Spleen (tissue), 11 donors: ENCODE results near the gene NDUFA13. TPM values are rescaled to one million over a fixed set of nuclear protein-coding genes. Genes with fewer than 3 reads are reported as not detected.

Experiments
- DNase-seq: peaks from one replicate; pipeline ENCODE4 v3.0.0-alpha.2; 2020
- H3K27ac ChIP-seq, 8 donors: fragments of 200-600 bp; sonication (generic) in 7 of 8; 1 replicate in 4 of 8; 2 replicates in 4 of 8; pipeline versions ENCODE4 v1.5.0 to v1.8.0; 2016 to 2021; ENCODE audit warnings: inconsistent platforms in 4 of 8, mild to moderate bottlenecking in 4 of 8, moderate library complexity in 1 of 8
- H3K27me3 ChIP-seq, 7 donors: fragments of 200-600 bp; sonication (generic) in 6 of 7; replicated peaks in 1 of 7; 1 replicate in 4 of 7; 2 replicates in 3 of 7; pipeline versions ENCODE4 v1.5.0 to v1.8.0; 2016 to 2021; ENCODE audit warnings: inconsistent platforms in 3 of 7, mild to moderate bottlenecking in 1 of 7
- H3K36me3 ChIP-seq, 6 donors: fragments of 200-600 bp; sonication (generic) in 5 of 6; 1 replicate in 4 of 6; 2 replicates in 2 of 6; pipeline versions ENCODE4 v1.5.0 to v1.8.0; 2016 to 2021; ENCODE audit warnings: inconsistent platforms in 2 of 6
- H3K4me1 ChIP-seq, 6 donors: fragments of 200-600 bp; sonication (generic) in 5 of 6; 1 replicate in 3 of 6; 2 replicates in 3 of 6; pipeline versions ENCODE4 v1.5.0 to v1.8.0; 2016 to 2021; ENCODE audit warnings: inconsistent platforms in 3 of 6
- H3K4me3 ChIP-seq, 8 donors: fragments of 200-600 bp; sonication (generic) in 7 of 8; 1 replicate in 4 of 8; 2 replicates in 4 of 8; pipeline versions ENCODE4 v1.5.0 to v1.8.0; 2016 to 2021; ENCODE audit warnings: inconsistent platforms in 4 of 8, mild to moderate bottlenecking in 4 of 8, moderate library complexity in 2 of 8
- H3K9me3 ChIP-seq, 8 donors: fragments of 200-600 bp; sonication (generic) in 7 of 8; 1 replicate in 4 of 8; 2 replicates in 4 of 8; pipeline versions ENCODE4 v1.5.0 to v1.8.0; 2016 to 2021; ENCODE audit warnings: inconsistent platforms in 4 of 8
- CTCF ChIP-seq, 11 experiments: fragments of 200-600 bp in 7 of 11; fragments of 450-650 bp in 4 of 11; sonication (generic) in 4 of 11; IDR thresholded peaks in 8 of 11; conservative IDR thresholded peaks in 3 of 11; 1 replicate in 7 of 11; 2 replicates in 4 of 11; pipeline versions ENCODE4 v1.4.0 to v1.8.0; 2016 to 2021; ENCODE audit warnings: antibody characterized with exemption in 11 of 11, inconsistent platforms in 4 of 11, mild to moderate bottlenecking in 1 of 11
- POLR2A ChIP-seq, 3 donors: fragments of 450-650 bp; IDR thresholded peaks; one replicate each; pipeline ENCODE4 v1.5.1; 2017; ENCODE audit warnings: antibody characterized with exemption in 3 of 3, mild to moderate bottlenecking in 1 of 3
- POLR2AphosphoS5 ChIP-seq, 3 donors: sonication (generic); formaldehyde crosslinking; IDR thresholded peaks; one replicate each; pipeline ENCODE4 v1.5.1; 2017; ENCODE audit warnings: antibody characterized with exemption in 3 of 3
- WGBS, 5 donors: extraction: QIAGEN DNeasy Blood & Tissue Kit in 3 of 5; methylation state at CpG; one replicate each; pipeline versions ENCODE4 v1.1.5 to v1.1.7; 2013 to 2018; 5-methylcytosine and 5-hydroxymethylcytosine counted together
- intact Hi-C: fragments of 100-400 bp; cut with DNase I; formaldehyde crosslinking; loops from one replicate; pipeline ENCODE4 v1.15.0; 2023; ENCODE audit warnings: low total_unique reads
- polyA plus RNA-seq, 3 donors: library from polyadenylated mRNA; stranded (reverse); fragments of 200-250 nt; gene quantifications; one replicate each; pipeline ENCODE4 v1.2.1, GENCODE V29; 2013
- total RNA-seq, 7 donors: library from RNA; depleted of rRNA in 3 of 7; stranded (reverse); fragments of >200 nt in 3 of 7; fragmentation: NEBNext Ultra II Directional in 4 of 7; extraction: Animal tissue kit (Norgen Biotek cat#: 25700) in 4 of 7; gene quantifications; one replicate each; pipeline versions ENCODE4 v1.1.0 to v1.2.1, GENCODE V29; 2016 to 2021
- donor health status: healthy with polysubstance abuse.
- donor health status: DM: no; HTN: no; CAD: no; lungs with moderate emphysema.
- donor health status: DM: no; HTN: no; CAD: no.
- donor health status: Bipolar disorder and iron deficiency.
- donor health status: healthy.
- donor health status: DM: no; HTN: no; CAD: no.
- donor health status: DM: yes; HTN: yes; CAD: no.

NDUFA13 gene
- total and polyA plus RNA-seq, 10 donors: 24.0 to 224 (median 197) TPM

- WGBS, 5 donors: 64 to 76% (median 66%) methylated on average over 12 to 14 of the region's 14 CpGs
- H3K36me3 ChIP-seq: peaks cover 0 to 30% (median 9%) of the 10 kb centered on the region in 6 donors
- H3K4me1 ChIP-seq: peaks cover 7 to 43% (median 24%) of the 10 kb centered on the region in 6 donors
- no peak overlapping the region for H3K4me3 ChIP-seq
- H3K27ac ChIP-seq: no peak overlapping the region
- no peak for TF ChIP-seq POLR2A (IDR thresholded peaks at IDR 0.05)
- TF ChIP-seq CTCF (IDR thresholded peaks at IDR 0.05 in 8 of 11, conservative IDR thresholded peaks at IDR 0.05 in 3 of 11): no peak
- TF ChIP-seq POLR2AphosphoS5 (IDR thresholded peaks at IDR 0.05): no peak
- peaks cover 0 to 16% (median 10%) of the 10 kb centered on the region in 7 donors for H3K27me3 ChIP-seq
- intact Hi-C loops: loop anchor here (5.0 kb wide), 2 partner anchors 109 to 429 kb away; partner anchors contain the start of gene GMIP
- no peak for DNase-seq
- no peaks in the 10 kb centered on the region for H3K9me3 ChIP-seq
Observed at GRCh38 chr19:19532806-19533701, 17.0 kb downstream of the NDUFA13 start.

GRCh38 chr19:19533841-19534240 is 17.8 kb downstream of the NDUFA13 start:
- H3K9me3 ChIP-seq: no peaks in the 10 kb centered on the region
- no peak overlapping the region for H3K4me3 ChIP-seq
- no peak for DNase-seq
- 82 to 93% (median 91%) methylated on average over 6 of the region's 6 CpGs for WGBS, 5 donors
- TF ChIP-seq POLR2A (IDR thresholded peaks at IDR 0.05) (no peak), POLR2AphosphoS5 (IDR thresholded peaks at IDR 0.05) (no peak), CTCF (IDR thresholded peaks at IDR 0.05 in 8 of 11, conservative IDR thresholded peaks at IDR 0.05 in 3 of 11) (no peak)
- no peak overlapping the region for H3K27ac ChIP-seq
- intact Hi-C loops: loop anchor here (5.0 kb wide), 2 partner anchors 108 to 428 kb away; partner anchors contain the start of gene GMIP
- peaks cover 0 to 24% (median 18%) of the 10 kb centered on the region in 7 donors for H3K27me3 ChIP-seq
- peaks cover 0 to 22% (median 2%) of the 10 kb centered on the region in 6 donors for H3K36me3 ChIP-seq
- H3K4me1 ChIP-seq: peaks cover 14 to 45% (median 30%) of the 10 kb centered on the region in 6 donors

GRCh38 chr19:19534556-19535265 is 18.7 kb downstream of the NDUFA13 start:
- WGBS, 5 donors: 80 to 89% (median 87%) methylated on average over 27 of the region's 27 CpGs
- intact Hi-C loops: loop anchor here (5.0 kb wide), 2 partner anchors 108 to 428 kb away; partner anchors contain the start of gene GMIP

More at GRCh38 chr19:19534556-19535265, 18.7 kb downstream of the NDUFA13 start:
- Histone ChIP-seq H3K4me3 (no peak overlapping the region), H3K27ac (no peak overlapping the region), H3K4me1 (peaks cover 15 to 45% (median 30%) of the 10 kb centered on the region in 6 donors), H3K9me3 (no peaks in the 10 kb centered on the region), H3K36me3 (peaks cover 0 to 13% (median 0%) of the 10 kb centered on the region in 6 donors), H3K27me3 (peaks cover 0 to 33% (median 21%) of the 10 kb centered on the region in 7 donors)
- DNase-seq: no peak
- no peak for TF ChIP-seq CTCF (IDR thresholded peaks at IDR 0.05 in 8 of 11, conservative IDR thresholded peaks at IDR 0.05 in 3 of 11)
- TF ChIP-seq POLR2AphosphoS5 (IDR thresholded peaks at IDR 0.05): peak in 1 of 3 donors; percentile 11
